Activated B cell treated with CpG ODN at 0.5 μM for 24 hours (primary cell): Measurements from ENCODE around the gene ACCS. TPM values are rescaled to one million over a fixed set of nuclear protein-coding genes. Genes with fewer than 3 reads are reported as not detected.

Experiments used
- ATAC-seq: fragments of 200-7000 bp; cut with Tn5 transposase; one replicate; pipeline ENCODE4 v1.10.0; 2021; ENCODE audit warnings: low read depth, mild to moderate bottlenecking, moderate library complexity
- CTCF ChIA-PET: fragments of 350-600 bp; sonication (Branson Sonifier 250); formaldehyde crosslinking; loops from one replicate; lab custom pipeline; 2021; ENCODE audit warnings: antibody characterized with exemption; lab: Charles Lee
- POLR2A ChIA-PET: fragments of 350-600 bp; sonication (Branson Sonifier 250); formaldehyde crosslinking; loops from one replicate; lab custom pipeline; 2021; ENCODE audit warnings: antibody characterized with exemption; lab: Charles Lee
- DNase-seq: peaks from one replicate; pipeline ENCODE4 v3.0.0; 2022
- H3K27ac Mint-ChIP-seq: one replicate; pipeline ENCODE4 v1.8.0; 2020; ENCODE audit warnings: mixed read lengths
- H3K27me3 Mint-ChIP-seq: one replicate; pipeline ENCODE4 v1.8.0; 2021; ENCODE audit warnings: mixed read lengths
- H3K36me3 Mint-ChIP-seq: one replicate; pipeline ENCODE4 v1.8.0; 2021; ENCODE audit warnings: low read depth, mixed read lengths
- H3K4me1 Mint-ChIP-seq: one replicate; pipeline ENCODE4 v1.8.0; 2021; ENCODE audit warnings: mixed read lengths
- H3K4me3 Mint-ChIP-seq: one replicate; pipeline ENCODE4 v1.8.0; 2020; ENCODE audit warnings: mild to moderate bottlenecking, mixed read lengths
- H3K9me3 Mint-ChIP-seq: one replicate; pipeline ENCODE4 v1.8.0; 2020; ENCODE audit warnings: mixed read lengths
- CTCF ChIP-seq: fragments of 200-600 bp; IDR thresholded peaks from one replicate; pipeline ENCODE4 v1.8.0; 2022; ENCODE audit warnings: antibody characterized with exemption, mild to moderate bottlenecking
- intact Hi-C: fragments of 100-400 bp; cut with micrococcal nuclease; formaldehyde crosslinking; loops from one replicate; pipeline ENCODE4 v1.15.1; 2024
- total RNA-seq: library from RNA; stranded (reverse); gene quantifications from 2 replicates; pipeline ENCODE4 v1.2.3, GENCODE V29; 2022

Gene ACCS
- total RNA-seq, 1 donor from 2014 or later = 27.0 TPM

DNA sequence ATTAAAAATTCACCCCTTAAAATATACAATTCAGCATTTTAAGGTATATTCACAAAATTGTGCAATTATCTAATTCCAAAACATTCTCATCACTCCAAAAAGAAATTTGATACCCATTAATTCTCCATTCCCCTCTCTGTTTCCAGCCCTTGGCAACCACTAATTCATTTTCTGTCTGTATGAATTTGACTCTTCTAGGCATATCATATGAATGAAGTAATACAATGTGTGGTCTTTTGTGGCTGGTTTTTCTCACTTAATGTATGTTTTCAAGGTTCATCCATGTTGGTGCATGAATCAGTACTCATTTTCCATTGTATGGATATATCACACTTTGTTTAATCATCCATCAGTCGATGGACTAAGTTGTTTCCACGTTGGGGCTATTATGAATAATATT lies 47.2 kb upstream of the ACCS start:
- Mint-ChIP-seq H3K27me3 (peaks cover 5% of the 10 kb centered on the region), H3K9me3 (peaks cover 12% of the 10 kb centered on the region), H3K4me3 (no peak overlapping the region), H3K4me1 (no peaks in the 10 kb centered on the region), H3K36me3 (no peaks in the 10 kb centered on the region), H3K27ac (no peak overlapping the region)
- ChIA-PET CTCF (no interaction called here), POLR2A (no interaction called here)
- TF ChIP-seq CTCF = no peak
- ATAC-seq (no peak), DNase-seq (no peak)
- intact Hi-C loops = no loop called here

DNA sequence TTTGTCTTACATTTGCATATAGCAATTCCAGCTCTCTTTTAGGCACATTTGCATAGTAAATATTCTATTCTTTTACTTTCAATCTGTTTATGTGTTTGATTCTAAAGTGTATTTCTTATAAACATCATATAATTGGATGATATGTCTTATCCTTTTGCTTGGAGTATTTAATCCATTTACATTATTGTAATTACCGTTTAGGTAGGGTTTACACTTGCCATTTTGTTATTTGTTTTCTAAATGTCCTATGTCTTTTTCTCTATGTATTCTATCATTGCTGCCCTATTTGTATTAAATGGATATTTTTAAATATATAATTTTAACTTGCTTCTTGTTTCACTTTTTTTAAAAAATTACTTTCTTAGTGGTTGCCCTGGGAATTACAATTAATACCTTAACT lies 41.1 kb upstream of the ACCS start:
- POLR2A ChIA-PET = no interaction called here
- Mint-ChIP-seq H3K4me1 (no peaks in the 10 kb centered on the region), H3K36me3 (no peaks in the 10 kb centered on the region), H3K27ac (no peak overlapping the region), H3K4me3 (no peak overlapping the region), H3K27me3 (peaks cover 21% of the 10 kb centered on the region), H3K9me3 (peaks cover 22% of the 10 kb centered on the region)
- ATAC-seq (no peak), DNase-seq (no peak)
- intact Hi-C loops = no loop called here
- CTCF ChIA-PET = no interaction called here
- TF ChIP-seq CTCF = no peak

- H3K9me3 Mint-ChIP-seq = peaks cover 22% of the 10 kb centered on the region
- CTCF ChIA-PET = no interaction called here
- no peak for ATAC-seq
- intact Hi-C loops = no loop called here
- H3K27me3 Mint-ChIP-seq = peaks cover 23% of the 10 kb centered on the region
- TF ChIP-seq CTCF = no peak
- no peak for DNase-seq
- no peak overlapping the region for H3K27ac Mint-ChIP-seq
- H3K4me1 Mint-ChIP-seq = no peaks in the 10 kb centered on the region
- POLR2A ChIA-PET = no interaction called here
- no peaks in the 10 kb centered on the region for H3K36me3 Mint-ChIP-seq
- H3K4me3 Mint-ChIP-seq = no peak overlapping the region
Observed at GRCh38 chr11:44025727-44026126, 40.3 kb upstream of the ACCS start.

DNA sequence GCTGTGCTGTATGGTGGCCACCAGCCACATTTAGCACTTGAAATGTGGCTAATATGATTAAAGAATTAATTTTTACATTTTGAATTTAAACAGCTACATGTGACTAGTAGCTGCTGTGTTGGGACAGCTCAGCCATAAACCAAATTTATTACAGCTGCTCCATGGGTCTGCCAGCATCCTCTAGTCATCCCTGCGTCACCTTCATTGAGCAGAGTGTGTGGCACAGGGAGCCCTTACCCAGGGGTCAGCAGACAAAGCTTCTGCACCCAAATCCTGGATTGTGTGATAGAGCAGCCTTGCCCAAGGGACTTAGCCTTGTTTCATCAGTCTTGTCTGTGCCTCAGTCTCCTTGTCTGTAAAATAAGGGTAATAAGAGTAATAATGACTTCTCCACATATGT lies 37.7 kb upstream of the ACCS start:
- no peak overlapping the region for H3K4me3 Mint-ChIP-seq
- no peaks in the 10 kb centered on the region for H3K36me3 Mint-ChIP-seq
- POLR2A ChIA-PET = no interaction called here
- H3K4me1 Mint-ChIP-seq = no peaks in the 10 kb centered on the region
- intact Hi-C loops = no loop called here
- DNase-seq = no peak
- no peak for ATAC-seq
- no peak for TF ChIP-seq CTCF
- H3K9me3 Mint-ChIP-seq = peaks cover 9% of the 10 kb centered on the region
- H3K27ac Mint-ChIP-seq = no peak overlapping the region
- CTCF ChIA-PET = no interaction called here
- H3K27me3 Mint-ChIP-seq = peaks cover 29% of the 10 kb centered on the region

GRCh38 chr11:44028816-44029506 lies 37.1 kb upstream of the ACCS start:
- no peak for TF ChIP-seq CTCF
- no peak for ATAC-seq
- intact Hi-C loops = no loop called here
- Mint-ChIP-seq H3K36me3 (no peaks in the 10 kb centered on the region), H3K27ac (no peak overlapping the region), H3K9me3 (peaks cover 9% of the 10 kb centered on the region), H3K4me3 (no peak overlapping the region), H3K27me3 (peaks cover 29% of the 10 kb centered on the region), H3K4me1 (no peaks in the 10 kb centered on the region)
- ChIA-PET POLR2A (no interaction called here), CTCF (no interaction called here)
- no peak for DNase-seq
